Measurements from ENCODE around the gene UNK. TPM values are rescaled to one million over a fixed set of nuclear protein-coding genes. Genes with fewer than 3 reads are reported as not detected.

The UNK gene
- total RNA-seq, 2 donors from 2014 or later = 18.4 to 59.7 TPM

- Histone ChIP-seq H3K9me3 (no peaks in the 10 kb centered on the region), H3K36me3 (replicated peaks in 1 of 2; ENCODE audit: insufficient read depth in 1 of 2, low read depth in 2 of 2) (peaks cover 14 to 31% of the 10 kb centered on the region in 2 donors), H3K27me3 (no peaks in the 10 kb centered on the region), H3K27ac (no peak overlapping the region), H3K4me1 (peaks cover 21% of the 10 kb centered on the region), H3K4me3 (no peak overlapping the region)
- WGBS, 2 donors = 93 to 94% methylated on average over 15 to 16 of the region's 16 CpGs
- ATAC-seq = no peak
- intact Hi-C loops (cut with DNase I) = no loop called here
- no peak for TF ChIP-seq POLR2A (IDR thresholded peaks at IDR 0.05)
- TF ChIP-seq, protein P1, sequence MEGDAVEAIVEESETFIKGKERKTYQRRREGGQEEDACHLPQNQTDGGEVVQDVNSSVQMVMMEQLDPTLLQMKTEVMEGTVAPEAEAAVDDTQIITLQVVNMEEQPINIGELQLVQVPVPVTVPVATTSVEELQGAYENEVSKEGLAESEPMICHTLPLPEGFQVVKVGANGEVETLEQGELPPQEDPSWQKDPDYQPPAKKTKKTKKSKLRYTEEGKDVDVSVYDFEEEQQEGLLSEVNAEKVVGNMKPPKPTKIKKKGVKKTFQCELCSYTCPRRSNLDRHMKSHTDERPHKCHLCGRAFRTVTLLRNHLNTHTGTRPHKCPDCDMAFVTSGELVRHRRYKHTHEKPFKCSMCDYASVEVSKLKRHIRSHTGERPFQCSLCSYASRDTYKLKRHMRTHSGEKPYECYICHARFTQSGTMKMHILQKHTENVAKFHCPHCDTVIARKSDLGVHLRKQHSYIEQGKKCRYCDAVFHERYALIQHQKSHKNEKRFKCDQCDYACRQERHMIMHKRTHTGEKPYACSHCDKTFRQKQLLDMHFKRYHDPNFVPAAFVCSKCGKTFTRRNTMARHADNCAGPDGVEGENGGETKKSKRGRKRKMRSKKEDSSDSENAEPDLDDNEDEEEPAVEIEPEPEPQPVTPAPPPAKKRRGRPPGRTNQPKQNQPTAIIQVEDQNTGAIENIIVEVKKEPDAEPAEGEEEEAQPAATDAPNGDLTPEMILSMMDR (IDR thresholded peaks at IDR 0.05) = no peak
- no peak for DNase-seq
These were observed 35.1 kb downstream of the UNK start for GRCh38 chr17:75819678-75820077.

- H3K36me3 ChIP-seq (replicated peaks in 1 of 2; ENCODE audit: insufficient read depth in 1 of 2, low read depth in 2 of 2) = peaks cover 14 to 27% of the 10 kb centered on the region in 2 donors
- intact Hi-C loops (cut with DNase I) = no loop called here
These were observed 35.8 kb downstream of the UNK start for GRCh38 chr17:75820094-75821080.

GRCh38 chr17:75821552-75821951 lies 36.9 kb downstream of the UNK start:
- intact Hi-C loops (cut with DNase I) = no loop called here
- no peaks in the 10 kb centered on the region for H3K27me3 ChIP-seq
- peak overlapping the region in 3 of 4 donors; percentile 61 to 72 (median 63) for H3K27ac ChIP-seq
- no peak overlapping the region for H3K4me3 ChIP-seq
- DNase-seq = no peak
- no peaks in the 10 kb centered on the region for H3K9me3 ChIP-seq
- no peak for TF ChIP-seq POLR2A (IDR thresholded peaks at IDR 0.05)
- TF ChIP-seq, protein P1 (IDR thresholded peaks at IDR 0.05) = no peak
- WGBS, 2 donors = 93 to 95% methylated on average over 7 of the region's 7 CpGs
- H3K4me1 ChIP-seq = peaks cover 21% of the 10 kb centered on the region
- H3K36me3 ChIP-seq (replicated peaks in 1 of 2; ENCODE audit: insufficient read depth in 1 of 2, low read depth in 2 of 2) = peaks cover 14 to 26% of the 10 kb centered on the region in 2 donors
- no peak for ATAC-seq

More at GRCh38 chr17:75820094-75821080, 35.8 kb downstream of the UNK start:
- H3K4me1 ChIP-seq = peaks cover 21% of the 10 kb centered on the region
- no peaks in the 10 kb centered on the region for H3K9me3 ChIP-seq
- 81 to 91% methylated on average over 10 to 21 of the region's 21 CpGs for WGBS, 2 donors
- H3K27me3 ChIP-seq = no peaks in the 10 kb centered on the region
- TF ChIP-seq, protein P1 (IDR thresholded peaks at IDR 0.05) = no peak
- TF ChIP-seq POLR2A (IDR thresholded peaks at IDR 0.05) = no peak
- H3K27ac ChIP-seq = no peak overlapping the region
- DNase-seq = no peak
- no peak for ATAC-seq
- H3K4me3 ChIP-seq = no peak overlapping the region

DNA sequence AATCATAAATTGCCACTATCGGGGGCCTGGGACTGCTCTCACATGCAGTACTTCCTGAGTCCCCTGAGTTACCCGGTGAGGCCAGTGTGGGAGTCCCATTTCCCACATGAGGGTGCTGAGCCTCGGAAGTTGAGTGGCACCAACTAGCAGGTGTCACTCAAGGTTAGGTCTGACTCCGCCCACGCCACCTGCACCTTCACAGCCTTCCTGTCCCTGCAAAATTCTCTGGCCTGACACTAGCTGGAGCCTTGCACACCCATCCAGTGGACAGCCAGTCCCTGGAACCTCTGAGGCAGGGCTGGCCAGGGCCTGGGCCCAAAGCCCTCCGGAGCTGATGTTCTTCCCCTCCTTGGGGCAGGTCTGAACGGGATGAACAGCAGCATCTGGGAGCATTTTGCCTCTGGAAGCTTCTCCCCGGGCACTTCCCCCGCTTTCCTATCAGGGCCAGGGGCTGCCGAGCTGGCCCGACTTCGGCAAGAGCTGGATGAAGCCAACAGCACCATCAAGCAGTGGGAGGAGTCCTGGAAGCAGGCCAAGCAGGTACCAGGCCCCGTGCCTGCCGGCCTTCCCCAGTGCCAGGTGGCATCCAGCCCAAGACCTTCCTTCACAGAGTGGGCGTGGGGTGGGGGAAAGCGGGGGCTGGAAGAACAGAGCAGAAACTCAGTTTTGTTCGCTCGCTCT lies 37.7 kb downstream of the UNK start:
- H3K9me3 ChIP-seq = no peaks in the 10 kb centered on the region
- ATAC-seq (peak; percentile 78), DNase-seq (peak; percentile 87 to 95 (median 92))
- intact Hi-C loops (cut with DNase I) = no loop called here
- peak overlapping the region; percentile 61 to 72 (median 62) for H3K27ac ChIP-seq
- H3K4me3 ChIP-seq = no peak overlapping the region
- TF ChIP-seq, protein P1 (IDR thresholded peaks at IDR 0.05) = no peak
- TF ChIP-seq POLR2A (IDR thresholded peaks at IDR 0.05) = no peak
- 29 to 33% methylated on average over 9 to 18 of the region's 18 CpGs for WGBS, 2 donors
- peaks cover 14 to 25% of the 10 kb centered on the region in 2 donors for H3K36me3 ChIP-seq (replicated peaks in 1 of 2; ENCODE audit: insufficient read depth in 1 of 2, low read depth in 2 of 2)
- H3K27me3 ChIP-seq = no peaks in the 10 kb centered on the region
- peaks cover 26% of the 10 kb centered on the region for H3K4me1 ChIP-seq
